Measurements from ENCODE around the gene OPALIN.

OPALIN gene

DNA sequence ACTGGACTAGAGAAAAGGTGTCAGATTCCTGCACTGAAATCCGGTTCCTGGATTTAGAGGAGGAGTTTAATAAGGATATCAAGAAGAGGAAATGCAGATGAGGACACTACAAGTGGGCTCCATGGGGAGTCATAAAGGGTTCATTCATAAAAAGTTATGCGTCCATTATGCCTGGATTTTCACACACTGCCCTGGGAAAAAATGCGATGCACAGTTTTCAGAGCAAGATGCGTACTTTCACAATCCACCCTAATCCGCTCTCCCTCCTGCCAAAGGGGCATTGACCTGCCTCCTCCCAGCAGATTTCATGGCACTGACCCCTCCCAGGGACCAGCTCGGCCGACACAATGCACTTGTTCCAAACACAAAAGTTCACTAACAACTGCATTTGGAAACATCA lies 42.2 kb upstream of the OPALIN start:
- peaks cover 16% of the 10 kb centered on the region for H3K27me3 ChIP-seq
- no peaks in the 10 kb centered on the region for H3K9me3 ChIP-seq
- no peaks in the 10 kb centered on the region for H3K4me1 ChIP-seq
- no peak for DNase-seq
- TF ChIP-seq, protein P1, sequence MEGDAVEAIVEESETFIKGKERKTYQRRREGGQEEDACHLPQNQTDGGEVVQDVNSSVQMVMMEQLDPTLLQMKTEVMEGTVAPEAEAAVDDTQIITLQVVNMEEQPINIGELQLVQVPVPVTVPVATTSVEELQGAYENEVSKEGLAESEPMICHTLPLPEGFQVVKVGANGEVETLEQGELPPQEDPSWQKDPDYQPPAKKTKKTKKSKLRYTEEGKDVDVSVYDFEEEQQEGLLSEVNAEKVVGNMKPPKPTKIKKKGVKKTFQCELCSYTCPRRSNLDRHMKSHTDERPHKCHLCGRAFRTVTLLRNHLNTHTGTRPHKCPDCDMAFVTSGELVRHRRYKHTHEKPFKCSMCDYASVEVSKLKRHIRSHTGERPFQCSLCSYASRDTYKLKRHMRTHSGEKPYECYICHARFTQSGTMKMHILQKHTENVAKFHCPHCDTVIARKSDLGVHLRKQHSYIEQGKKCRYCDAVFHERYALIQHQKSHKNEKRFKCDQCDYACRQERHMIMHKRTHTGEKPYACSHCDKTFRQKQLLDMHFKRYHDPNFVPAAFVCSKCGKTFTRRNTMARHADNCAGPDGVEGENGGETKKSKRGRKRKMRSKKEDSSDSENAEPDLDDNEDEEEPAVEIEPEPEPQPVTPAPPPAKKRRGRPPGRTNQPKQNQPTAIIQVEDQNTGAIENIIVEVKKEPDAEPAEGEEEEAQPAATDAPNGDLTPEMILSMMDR (IDR thresholded peaks at IDR 0.05; ENCODE audit: low read depth, low read length): no peak
- no peaks in the 10 kb centered on the region for H3K36me3 ChIP-seq
- H3K4me3 ChIP-seq (ENCODE audit: low read depth, low read length): no peak overlapping the region

DNA sequence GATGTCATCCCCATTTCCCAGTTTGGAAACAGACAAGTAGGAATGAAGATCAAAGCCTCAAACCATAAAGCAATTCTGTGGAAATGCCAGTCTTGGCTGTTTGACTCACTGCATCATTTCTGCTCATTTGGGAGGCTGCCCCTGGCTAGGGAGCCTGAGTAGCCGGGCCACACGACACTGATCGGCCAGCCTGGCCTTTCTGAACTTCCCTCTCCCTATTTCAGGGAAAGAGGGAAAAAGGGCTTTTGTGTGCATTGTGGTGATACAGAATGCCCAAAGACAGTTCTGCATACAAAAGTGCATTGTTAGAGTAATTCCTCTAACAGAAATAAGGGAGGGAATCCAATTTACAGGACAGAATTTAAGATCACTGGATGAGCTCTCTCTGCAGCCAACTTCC lies 41.7 kb upstream of the OPALIN start:
- H3K4me1 ChIP-seq: no peaks in the 10 kb centered on the region
- no peaks in the 10 kb centered on the region for H3K36me3 ChIP-seq
- H3K27me3 ChIP-seq: peaks cover 16% of the 10 kb centered on the region
- no peak for DNase-seq
- no peaks in the 10 kb centered on the region for H3K9me3 ChIP-seq
- H3K4me3 ChIP-seq (ENCODE audit: low read depth, low read length): no peak overlapping the region
- TF ChIP-seq, protein P1 (IDR thresholded peaks at IDR 0.05; ENCODE audit: low read depth, low read length): no peak

DNA sequence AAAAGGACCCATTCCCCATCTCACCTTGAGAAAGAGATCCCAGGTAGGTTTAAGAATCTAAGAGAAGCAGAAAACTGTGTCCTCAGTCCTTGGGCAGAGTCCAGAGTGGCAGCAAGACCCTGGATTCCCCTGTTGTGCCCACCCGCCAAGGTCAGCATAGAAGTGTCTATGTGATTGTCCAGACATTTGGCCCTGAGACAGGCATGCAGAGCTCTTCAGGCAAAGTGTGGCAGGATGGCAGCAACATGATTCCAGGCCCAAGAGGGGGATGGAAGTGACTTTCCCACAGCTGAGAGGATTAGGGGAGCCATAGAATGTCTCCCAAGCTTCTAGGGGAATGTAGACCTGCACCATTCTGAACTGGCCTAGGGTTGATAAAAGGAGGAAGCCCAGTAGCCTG lies 39.1 kb upstream of the OPALIN start:
- H3K4me3 ChIP-seq (ENCODE audit: low read depth, low read length): no peak overlapping the region
- TF ChIP-seq, protein P1 (IDR thresholded peaks at IDR 0.05; ENCODE audit: low read depth, low read length): no peak
- H3K36me3 ChIP-seq: no peaks in the 10 kb centered on the region
- no peak for DNase-seq
- H3K4me1 ChIP-seq: no peaks in the 10 kb centered on the region
- peaks cover 16% of the 10 kb centered on the region for H3K27me3 ChIP-seq
- no peaks in the 10 kb centered on the region for H3K9me3 ChIP-seq

DNA sequence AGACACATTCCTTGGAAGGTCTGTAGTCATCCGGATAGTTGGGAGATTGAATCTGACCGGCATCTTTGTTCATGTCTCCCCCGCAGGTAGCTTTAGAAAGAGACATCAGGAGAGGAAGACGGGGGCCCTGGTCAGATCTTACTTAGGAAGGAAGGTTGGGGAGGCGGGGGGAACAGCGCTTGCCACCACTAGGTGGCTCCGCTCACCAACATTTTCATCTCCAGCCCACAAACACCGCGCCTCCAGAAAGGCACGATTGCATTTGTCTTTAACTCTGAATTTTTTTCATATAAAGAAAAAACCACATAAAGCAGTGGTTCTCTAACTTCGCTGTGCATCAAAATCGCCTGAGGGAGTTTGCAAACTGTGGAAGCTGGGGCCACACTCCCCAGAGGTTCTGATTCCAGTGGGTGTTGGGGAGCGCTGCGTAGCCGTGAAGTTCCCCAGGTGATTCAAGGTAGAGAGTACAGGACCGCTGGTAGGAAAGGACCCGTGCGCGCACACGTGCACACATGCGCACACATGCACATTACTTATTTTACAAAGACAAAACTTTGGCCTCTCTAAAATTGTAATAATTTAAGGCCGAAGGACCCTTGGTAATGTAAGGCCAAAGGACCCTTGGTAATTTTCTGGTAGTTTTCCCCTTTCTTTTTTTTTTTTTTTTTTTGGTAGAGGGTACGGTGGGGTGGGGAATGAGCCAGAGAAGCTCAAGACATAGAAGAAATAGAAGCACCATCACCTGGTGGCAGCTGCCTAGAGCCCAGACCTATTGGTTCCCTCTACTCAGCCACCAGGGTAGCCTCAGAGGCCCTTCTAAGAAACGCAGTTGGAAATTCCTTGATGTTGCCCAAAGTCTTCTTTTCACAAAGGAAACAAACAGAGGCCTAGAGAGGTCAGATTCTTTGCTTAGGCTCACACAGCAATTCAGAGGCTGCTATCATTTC lies 37.4 kb upstream of the OPALIN start:
- H3K27me3 ChIP-seq: peaks cover 5% of the 10 kb centered on the region
- DNase-seq: peak; percentile 66
- H3K36me3 ChIP-seq: no peaks in the 10 kb centered on the region
- TF ChIP-seq, protein P1 (IDR thresholded peaks at IDR 0.05; ENCODE audit: low read depth, low read length): peak; percentile 81
- no peaks in the 10 kb centered on the region for H3K9me3 ChIP-seq
- no peak overlapping the region for H3K4me3 ChIP-seq (ENCODE audit: low read depth, low read length)
- H3K4me1 ChIP-seq: no peaks in the 10 kb centered on the region

DNA sequence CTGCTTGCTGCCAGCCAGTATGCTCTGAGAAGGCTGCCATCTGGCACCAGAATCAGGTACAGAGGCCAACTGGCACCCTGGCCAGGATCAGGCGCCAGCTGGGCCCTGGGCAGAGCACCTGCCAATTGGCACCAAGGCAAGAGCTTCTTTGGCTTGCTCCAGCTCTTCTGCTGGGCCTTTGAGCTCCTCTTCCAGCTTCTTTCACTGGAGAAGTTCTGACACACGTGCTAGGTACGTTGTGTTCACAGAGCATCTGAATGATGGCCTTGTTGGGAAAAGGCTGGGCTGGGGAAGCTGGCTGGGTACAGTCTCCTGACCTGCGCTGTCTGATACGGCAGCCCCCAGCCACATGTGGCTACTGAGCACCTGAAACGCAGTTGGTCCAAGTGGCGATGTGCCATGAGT lies 31.7 kb upstream of the OPALIN start:
- Histone ChIP-seq H3K27me3 (peaks cover 3% of the 10 kb centered on the region), H3K4me1 (no peaks in the 10 kb centered on the region), H3K36me3 (no peaks in the 10 kb centered on the region), H3K4me3 (ENCODE audit: low read depth, low read length) (no peak overlapping the region), H3K9me3 (no peaks in the 10 kb centered on the region; the same call in 1 of the 2 replicates)
- TF ChIP-seq, protein P1 (IDR thresholded peaks at IDR 0.05; ENCODE audit: low read depth, low read length): no peak
- DNase-seq: no peak

DNA sequence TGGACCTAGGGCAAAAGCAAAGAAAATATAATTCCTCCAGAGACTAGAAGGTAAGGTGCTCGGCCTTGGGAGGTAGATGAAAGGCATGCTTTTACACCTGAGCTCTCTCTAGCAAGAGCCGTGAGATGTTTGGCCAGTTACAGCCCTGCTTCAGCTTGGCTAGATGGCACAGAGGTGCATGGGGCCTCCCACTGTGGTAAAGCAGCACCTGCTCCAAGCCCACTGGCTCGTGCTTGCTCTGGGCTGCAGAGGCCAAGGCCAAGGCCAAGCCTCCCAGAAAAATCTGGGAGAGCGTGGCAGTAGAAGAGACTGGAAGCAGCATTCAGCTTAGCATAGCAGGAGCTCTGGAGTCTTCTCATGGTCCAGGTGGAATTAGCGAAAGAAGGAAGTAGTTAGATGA lies 31.0 kb upstream of the OPALIN start:
- DNase-seq: no peak
- Histone ChIP-seq H3K4me3 (ENCODE audit: low read depth, low read length) (no peak overlapping the region), H3K4me1 (no peaks in the 10 kb centered on the region), H3K9me3 (no peaks in the 10 kb centered on the region; the same call in 1 of the 2 replicates), H3K27me3 (peaks cover 3% of the 10 kb centered on the region; the same call in 1 of the 2 replicates), H3K36me3 (no peaks in the 10 kb centered on the region)
- TF ChIP-seq, protein P1 (IDR thresholded peaks at IDR 0.05; ENCODE audit: low read depth, low read length): no peak
